Measurements from ENCODE around the gene NECTIN4. TPM values are rescaled to one million over a fixed set of nuclear protein-coding genes. Genes with fewer than 3 reads are reported as not detected.

Gene NECTIN4
- total and polyA plus RNA-seq, 2 of the 13 experiments (the other 11 are each of a cell fraction or from before 2014, with no cell fraction given): 5.9 to 12.4 TPM

DNA sequence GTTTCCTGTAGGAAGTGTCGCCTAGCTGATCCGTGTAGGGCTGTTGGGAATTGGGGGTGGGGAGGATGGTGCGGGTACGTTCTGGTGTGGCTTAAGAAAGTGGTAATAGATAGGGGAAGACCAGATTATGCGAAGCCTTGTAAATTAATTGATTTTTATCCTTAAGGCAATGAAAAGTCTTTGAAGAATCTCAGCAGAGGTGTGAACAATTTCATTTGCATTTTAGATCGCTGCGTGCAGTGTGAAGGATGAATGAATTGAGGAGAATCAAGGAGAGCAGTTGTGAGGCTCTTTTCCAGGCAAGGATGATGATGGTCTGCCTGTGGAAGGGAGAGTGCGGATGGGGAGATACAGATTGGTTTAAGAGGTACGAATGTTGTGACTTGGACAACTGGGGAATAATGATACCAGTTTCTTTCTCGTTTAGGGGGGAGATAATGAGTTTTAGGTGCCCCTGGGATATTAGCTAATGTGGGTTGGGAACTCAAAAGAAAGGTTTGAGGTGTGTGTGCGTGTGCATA, 43.9 kb upstream of the NECTIN4 start (continued):
- TF ChIP-seq CENPT (CRISPR knock-in tag; IDR thresholded peaks at IDR 0.05; ENCODE audit: low read depth) (no peak), ZNF569 (CRISPR knock-in tag; IDR thresholded peaks at IDR 0.05; ENCODE audit: borderline replicate concordance) (no peak), MEF2D (CRISPR knock-in tag; IDR thresholded peaks at IDR 0.05) (no peak), NR2F2 (IDR thresholded peaks at IDR 0.05; ENCODE audit: borderline replicate concordance, low read depth) (no peak), NAIF1 (CRISPR knock-in tag; IDR thresholded peaks at IDR 0.05; ENCODE audit: borderline replicate concordance) (0 out of 2 replicates have a peak, but pooled peaks have one; percentile 8), PLRG1 (conservative IDR thresholded peaks at IDR 0.05) (no peak), POLR2A (IDR thresholded peaks at IDR 0.05; ENCODE audit: insufficient read depth in 1 of 2, low read depth in 2 of 2, low read length in 2 of 2) (no peak), TCF12 (IDR thresholded peaks at IDR 0.05) (no peak), TCF12 (CRISPR knock-in tag; IDR thresholded peaks at IDR 0.05) (no peak), ZFP90 (CRISPR knock-in tag; IDR thresholded peaks at IDR 0.05; ENCODE audit: borderline replicate concordance) (no peak)
- TF ChIP-seq, protein P1, sequence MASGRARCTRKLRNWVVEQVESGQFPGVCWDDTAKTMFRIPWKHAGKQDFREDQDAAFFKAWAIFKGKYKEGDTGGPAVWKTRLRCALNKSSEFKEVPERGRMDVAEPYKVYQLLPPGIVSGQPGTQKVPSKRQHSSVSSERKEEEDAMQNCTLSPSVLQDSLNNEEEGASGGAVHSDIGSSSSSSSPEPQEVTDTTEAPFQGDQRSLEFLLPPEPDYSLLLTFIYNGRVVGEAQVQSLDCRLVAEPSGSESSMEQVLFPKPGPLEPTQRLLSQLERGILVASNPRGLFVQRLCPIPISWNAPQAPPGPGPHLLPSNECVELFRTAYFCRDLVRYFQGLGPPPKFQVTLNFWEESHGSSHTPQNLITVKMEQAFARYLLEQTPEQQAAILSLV (CRISPR knock-in tag; IDR thresholded peaks at IDR 0.05; ENCODE audit: borderline replicate concordance): no peak
- TF ChIP-seq, protein P2, sequence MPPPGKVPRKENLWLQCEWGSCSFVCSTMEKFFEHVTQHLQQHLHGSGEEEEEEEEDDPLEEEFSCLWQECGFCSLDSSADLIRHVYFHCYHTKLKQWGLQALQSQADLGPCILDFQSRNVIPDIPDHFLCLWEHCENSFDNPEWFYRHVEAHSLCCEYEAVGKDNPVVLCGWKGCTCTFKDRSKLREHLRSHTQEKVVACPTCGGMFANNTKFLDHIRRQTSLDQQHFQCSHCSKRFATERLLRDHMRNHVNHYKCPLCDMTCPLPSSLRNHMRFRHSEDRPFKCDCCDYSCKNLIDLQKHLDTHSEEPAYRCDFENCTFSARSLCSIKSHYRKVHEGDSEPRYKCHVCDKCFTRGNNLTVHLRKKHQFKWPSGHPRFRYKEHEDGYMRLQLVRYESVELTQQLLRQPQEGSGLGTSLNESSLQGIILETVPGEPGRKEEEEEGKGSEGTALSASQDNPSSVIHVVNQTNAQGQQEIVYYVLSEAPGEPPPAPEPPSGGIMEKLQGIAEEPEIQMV (CRISPR knock-in tag; IDR thresholded peaks at IDR 0.05; ENCODE audit: low read depth): no peak

Data from HepG2 (cell line).